MM.1S (cell line): Measurements from ENCODE around the gene BPHL.
"Not testable (repeated sequence)": the region's sequence is repeated elsewhere in the genome, so short reads cannot be mapped to it uniquely, and the experiment has no call there.

Experiments
- DNase-seq: peaks from one replicate; pipeline ENCODE4 v3.0.0-alpha.2; 2015
- H2AFZ ChIP-seq: fragments of 300-600 bp; sonication (generic); 2 replicates; pipeline ENCODE4 v1.6.0; 2016; ENCODE audit warnings: antibody characterized with exemption, low read length
- H3F3A ChIP-seq: fragments of 300-600 bp; sonication (generic); 2 replicates; pipeline ENCODE4 v1.6.1; 2016; ENCODE audit warnings: mild to moderate bottlenecking, antibody characterized with exemption, low read length, moderate library complexity, mixed read lengths; ENCODE audit not compliant: insufficient read depth
- H3K27ac ChIP-seq: fragments of 300-600 bp; sonication (generic); 2 replicates; pipeline ENCODE4 v1.5.1; 2016; ENCODE audit warnings: mild to moderate bottlenecking, low read length
- H3K27me3 ChIP-seq: fragments of 300-600 bp; sonication (generic); replicated peaks from 2 replicates; pipeline ENCODE4 v1.6.0; 2016; ENCODE audit warnings: low read length; ENCODE audit not compliant: insufficient read depth
- H3K36me3 ChIP-seq: fragments of 300-600 bp; sonication (generic); replicated peaks from 2 replicates; pipeline ENCODE4 v1.6.1; 2016; ENCODE audit warnings: mild to moderate bottlenecking, low read length, mixed read lengths; ENCODE audit not compliant: insufficient read depth
- H3K4me1 ChIP-seq: fragments of 300-600 bp; sonication (generic); 2 replicates; pipeline ENCODE4 v1.6.1; 2016; ENCODE audit warnings: low read length, mixed read lengths
- H3K4me2 ChIP-seq: fragments of 300-600 bp; sonication (generic); 2 replicates; pipeline ENCODE4 v1.6.0; 2016; ENCODE audit warnings: low read depth, low read length
- H3K4me3 ChIP-seq: fragments of 300-600 bp; sonication (generic); 2 replicates; pipeline ENCODE4 v1.5.1; 2016; ENCODE audit warnings: low read length, mixed read lengths
- H3K79me2 ChIP-seq: fragments of 300-600 bp; sonication (generic); 2 replicates; pipeline ENCODE4 v1.6.1; 2016; ENCODE audit warnings: mixed run types, low read length, mixed read lengths
- H3K9ac ChIP-seq: fragments of 300-600 bp; sonication (generic); 2 replicates; pipeline ENCODE4 v1.6.1; 2016; ENCODE audit warnings: low read length, mixed read lengths
- H3K9me2 ChIP-seq: fragments of 300-600 bp; sonication (generic); replicated peaks from 2 replicates; pipeline ENCODE4 v1.6.1; 2016; ENCODE audit warnings: mild to moderate bottlenecking, low read length, mixed read lengths; ENCODE audit not compliant: insufficient read depth
- H3K9me3 ChIP-seq: fragments of 300-600 bp; sonication (generic); replicated peaks from 2 replicates; pipeline ENCODE4 v1.6.1; 2016; ENCODE audit warnings: mild to moderate bottlenecking, low read length, mixed read lengths; ENCODE audit not compliant: insufficient read depth
- H4K20me1 ChIP-seq: fragments of 300-600 bp; sonication (generic); 2 replicates; pipeline ENCODE4 v1.6.1; 2016; ENCODE audit warnings: mild to moderate bottlenecking, low read length, moderate library complexity, mixed read lengths; ENCODE audit not compliant: insufficient read depth
- EZH2 ChIP-seq: fragments of 300-600 bp; sonication (generic); optimal IDR thresholded peaks from 2 replicates; pipeline ENCODE3; 2017; ENCODE audit warnings: low read depth, mild to moderate bottlenecking, antibody characterized with exemption, low read length, mixed read lengths
- EZH2phosphoT487 ChIP-seq: fragments of 300-600 bp; sonication (generic); IDR thresholded peaks from 2 replicates; pipeline ENCODE4 v1.6.1; 2018; ENCODE audit warnings: antibody characterized with exemption, low read length
- TF ChIP-seq, protein P1 (sequence below): fragments of 300-600 bp; sonication (generic); IDR thresholded peaks from 2 replicates; pipeline ENCODE4 v1.5.1; 2016; ENCODE audit warnings: antibody characterized with exemption, low read length, mixed read lengths

BPHL gene

DNA sequence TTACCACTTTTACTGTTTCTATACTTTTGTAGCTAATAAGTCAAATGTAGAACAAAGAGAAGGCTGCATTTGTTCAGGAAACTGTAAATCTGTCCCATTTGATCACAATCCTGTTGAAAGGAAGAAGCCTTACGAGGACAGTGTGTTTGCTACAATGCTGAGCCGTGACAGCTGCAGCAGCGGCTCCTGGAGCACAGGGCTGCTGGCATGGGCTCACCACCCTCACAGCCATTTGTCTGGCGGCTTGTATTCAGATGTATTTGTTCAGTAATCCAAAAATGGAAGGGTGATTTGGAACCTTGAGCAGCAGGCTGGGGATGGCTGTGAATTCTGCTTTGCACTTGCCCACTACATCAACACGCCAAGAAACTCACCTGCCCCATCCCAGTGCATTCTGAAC is 33.2 kb downstream of the BPHL start:
- no peak overlapping the region for H3K9ac ChIP-seq
- TF ChIP-seq, protein P1, sequence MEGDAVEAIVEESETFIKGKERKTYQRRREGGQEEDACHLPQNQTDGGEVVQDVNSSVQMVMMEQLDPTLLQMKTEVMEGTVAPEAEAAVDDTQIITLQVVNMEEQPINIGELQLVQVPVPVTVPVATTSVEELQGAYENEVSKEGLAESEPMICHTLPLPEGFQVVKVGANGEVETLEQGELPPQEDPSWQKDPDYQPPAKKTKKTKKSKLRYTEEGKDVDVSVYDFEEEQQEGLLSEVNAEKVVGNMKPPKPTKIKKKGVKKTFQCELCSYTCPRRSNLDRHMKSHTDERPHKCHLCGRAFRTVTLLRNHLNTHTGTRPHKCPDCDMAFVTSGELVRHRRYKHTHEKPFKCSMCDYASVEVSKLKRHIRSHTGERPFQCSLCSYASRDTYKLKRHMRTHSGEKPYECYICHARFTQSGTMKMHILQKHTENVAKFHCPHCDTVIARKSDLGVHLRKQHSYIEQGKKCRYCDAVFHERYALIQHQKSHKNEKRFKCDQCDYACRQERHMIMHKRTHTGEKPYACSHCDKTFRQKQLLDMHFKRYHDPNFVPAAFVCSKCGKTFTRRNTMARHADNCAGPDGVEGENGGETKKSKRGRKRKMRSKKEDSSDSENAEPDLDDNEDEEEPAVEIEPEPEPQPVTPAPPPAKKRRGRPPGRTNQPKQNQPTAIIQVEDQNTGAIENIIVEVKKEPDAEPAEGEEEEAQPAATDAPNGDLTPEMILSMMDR, result no peak
- TF ChIP-seq EZH2phosphoT487, result no peak
- TF ChIP-seq EZH2, result no peak
- H3K27me3 ChIP-seq, result no peaks in the 10 kb centered on the region
- no peak overlapping the region for H3K4me2 ChIP-seq
- no peaks in the 10 kb centered on the region for H3K79me2 ChIP-seq
- no peak overlapping the region for H2AFZ ChIP-seq
- H4K20me1 ChIP-seq, result no peaks in the 10 kb centered on the region
- H3K9me3 ChIP-seq, result no peaks in the 10 kb centered on the region
- H3K36me3 ChIP-seq, result no peaks in the 10 kb centered on the region
- H3K4me3 ChIP-seq, result no peak overlapping the region
- no peak overlapping the region for H3K27ac ChIP-seq
- no peaks in the 10 kb centered on the region for H3K9me2 ChIP-seq
- H3F3A ChIP-seq, result no peaks in the 10 kb centered on the region
- DNase-seq, result no peak
- no peaks in the 10 kb centered on the region for H3K4me1 ChIP-seq

DNA sequence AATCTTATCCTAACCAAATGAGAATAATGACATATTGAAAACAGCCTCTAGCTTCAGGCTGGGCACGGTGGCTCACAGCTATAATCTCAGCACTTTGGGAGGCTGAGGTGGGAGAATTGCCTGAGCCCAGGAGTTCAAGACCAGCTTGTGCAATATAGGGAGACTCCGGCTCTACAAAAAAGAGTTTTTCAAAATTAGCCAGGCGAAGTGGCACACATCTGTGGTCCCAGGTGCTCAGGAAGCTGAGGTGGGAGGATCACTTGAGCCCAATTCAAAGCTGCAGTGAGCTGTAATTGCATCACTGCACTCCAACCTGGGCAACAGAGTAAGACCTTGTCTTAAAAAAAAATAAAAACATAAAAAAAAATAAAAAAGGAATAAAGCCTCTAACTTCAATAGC is 34.2 kb downstream of the BPHL start:
- no peaks in the 10 kb centered on the region; the same call in 1 of the 2 replicates for H3K27me3 ChIP-seq
- H2AFZ ChIP-seq, result no peak overlapping the region
- no peaks in the 10 kb centered on the region for H4K20me1 ChIP-seq
- no peaks in the 10 kb centered on the region for H3F3A ChIP-seq
- no peak for TF ChIP-seq EZH2phosphoT487
- TF ChIP-seq EZH2, result no peak
- TF ChIP-seq, protein P1, result no peak
- H3K9ac ChIP-seq, result no peak overlapping the region
- H3K79me2 ChIP-seq, result no peaks in the 10 kb centered on the region
- H3K9me2 ChIP-seq, result no peaks in the 10 kb centered on the region
- no peak overlapping the region for H3K4me3 ChIP-seq
- H3K36me3 ChIP-seq, result no peaks in the 10 kb centered on the region
- H3K27ac ChIP-seq, result no peak overlapping the region
- H3K4me1 ChIP-seq, result no peaks in the 10 kb centered on the region
- no peaks in the 10 kb centered on the region for H3K9me3 ChIP-seq
- no peak for DNase-seq
- H3K4me2 ChIP-seq, result no peak overlapping the region

DNA sequence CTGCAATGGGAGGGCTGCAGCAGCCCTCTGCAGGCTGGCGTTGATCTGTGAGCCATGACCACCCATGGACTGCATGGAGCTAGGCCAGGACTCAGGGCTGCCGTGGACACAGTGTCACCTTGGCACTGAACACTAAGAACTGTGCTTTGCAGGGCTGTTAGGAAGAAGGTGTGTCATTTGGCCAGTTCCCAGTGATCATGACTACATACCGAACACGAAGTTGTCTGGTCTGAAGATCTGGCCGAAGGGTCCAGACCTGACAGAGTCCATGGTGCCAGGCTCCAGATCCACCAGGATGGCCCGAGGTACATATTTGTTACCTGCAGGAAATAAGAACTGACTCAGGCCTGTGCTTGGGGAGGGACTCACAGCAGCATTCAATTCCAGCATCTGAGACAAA is 36.9 kb downstream of the BPHL start:
- not testable (repeated sequence) for H3F3A ChIP-seq, H3K4me1 ChIP-seq, H2AFZ ChIP-seq, H3K9me2 ChIP-seq, H4K20me1 ChIP-seq, H3K9ac ChIP-seq, H3K79me2 ChIP-seq, H3K4me2 ChIP-seq, H3K36me3 ChIP-seq, H3K9me3 ChIP-seq, H3K4me3 ChIP-seq, H3K27ac ChIP-seq, DNase-seq
- peaks cover 17% of the 10 kb centered on the region for H3K27me3 ChIP-seq

DNA sequence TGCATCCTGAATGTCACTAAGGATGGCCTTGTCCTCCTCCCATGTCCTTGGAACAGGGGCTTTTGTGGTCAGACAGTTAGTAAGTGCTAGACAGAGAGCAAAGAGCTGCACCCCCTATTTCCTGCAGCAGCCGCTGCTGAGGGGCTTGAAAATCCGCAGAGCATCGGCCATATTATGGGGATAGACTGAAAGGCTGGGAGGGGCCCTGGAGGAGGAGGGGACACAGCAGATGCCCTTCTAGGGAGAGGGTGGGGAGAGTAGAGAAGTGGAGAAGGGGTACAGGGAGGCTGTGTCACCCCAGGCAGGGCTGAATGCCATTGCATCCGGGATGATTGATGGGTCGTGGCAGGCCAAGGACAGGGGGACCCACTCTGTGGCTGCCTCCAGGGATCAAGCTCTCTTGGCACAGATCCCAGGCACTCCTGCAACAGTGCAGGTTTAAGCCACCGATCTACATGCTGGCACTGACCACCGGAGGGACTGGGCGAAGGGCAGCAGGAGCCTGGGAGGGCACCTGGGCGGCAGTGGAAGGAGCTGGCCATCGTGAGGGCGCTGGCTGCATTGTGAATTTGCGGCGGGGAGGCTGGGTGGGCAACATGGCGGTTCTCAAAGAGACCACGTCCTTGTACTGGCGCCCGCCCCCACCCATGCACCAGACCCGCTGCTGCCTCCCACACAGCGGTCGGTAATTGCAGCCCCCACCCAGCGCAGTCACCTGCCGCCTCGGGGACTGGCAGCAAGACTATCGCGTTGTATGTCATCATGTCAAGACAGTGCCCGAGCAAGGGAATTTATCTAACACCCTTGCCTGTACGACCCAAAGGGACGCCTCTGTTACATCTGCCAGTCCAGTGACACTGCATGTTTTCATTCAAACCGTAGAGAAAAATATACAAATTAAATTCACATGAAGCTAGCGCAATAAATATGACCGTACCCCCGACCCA is 37.9 kb downstream of the BPHL start:
- H3K4me2 ChIP-seq, result peak overlapping the region; percentile 88
- H3K36me3 ChIP-seq, DNase-seq, H3K4me1 ChIP-seq, H3K27ac ChIP-seq, H4K20me1 ChIP-seq, H3K9me3 ChIP-seq, H3K79me2 ChIP-seq, H3F3A ChIP-seq, H3K9ac ChIP-seq, H3K9me2 ChIP-seq: not testable (repeated sequence)
- H2AFZ ChIP-seq, result 0 out of 2 replicates have a peak overlapping the region, but pooled peaks have one; percentile 30
- peaks cover 26% of the 10 kb centered on the region for H3K27me3 ChIP-seq
- peak overlapping the region; percentile 63 for H3K4me3 ChIP-seq
